ENCODE measurements around the gene CITED2.

The CITED2 gene

DNA sequence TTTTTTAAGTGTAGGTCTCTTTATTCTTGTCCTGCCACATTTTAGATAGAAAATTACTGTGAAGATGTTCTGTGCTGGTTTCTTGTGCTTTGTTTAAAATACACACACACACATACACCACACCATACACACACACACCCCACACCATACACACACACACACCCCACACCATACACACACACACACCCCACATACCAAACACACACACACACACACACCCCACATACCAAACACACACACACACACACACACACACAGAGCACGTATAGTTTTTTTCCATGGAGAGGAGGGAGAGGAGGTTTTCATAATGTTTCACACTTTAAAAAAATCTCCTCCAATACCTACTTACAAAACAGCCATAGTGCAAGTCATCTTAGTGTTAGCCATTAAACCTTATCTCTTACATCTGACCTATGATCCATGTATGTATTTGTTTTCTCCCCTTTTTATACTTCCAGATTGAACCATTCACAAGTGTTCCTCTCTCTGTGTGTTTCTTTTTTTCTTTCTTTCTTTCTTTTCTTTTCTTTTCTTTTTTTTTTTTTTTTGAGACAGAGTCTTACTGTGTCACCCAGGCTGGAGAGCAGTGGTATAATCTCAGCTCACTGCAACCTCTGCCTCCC is 19.7 kb upstream of the CITED2 start:
- H3K4me3 ChIP-seq (ENCODE audit: low read depth, low read length), result no peak overlapping the region
- TF ChIP-seq, protein P1, sequence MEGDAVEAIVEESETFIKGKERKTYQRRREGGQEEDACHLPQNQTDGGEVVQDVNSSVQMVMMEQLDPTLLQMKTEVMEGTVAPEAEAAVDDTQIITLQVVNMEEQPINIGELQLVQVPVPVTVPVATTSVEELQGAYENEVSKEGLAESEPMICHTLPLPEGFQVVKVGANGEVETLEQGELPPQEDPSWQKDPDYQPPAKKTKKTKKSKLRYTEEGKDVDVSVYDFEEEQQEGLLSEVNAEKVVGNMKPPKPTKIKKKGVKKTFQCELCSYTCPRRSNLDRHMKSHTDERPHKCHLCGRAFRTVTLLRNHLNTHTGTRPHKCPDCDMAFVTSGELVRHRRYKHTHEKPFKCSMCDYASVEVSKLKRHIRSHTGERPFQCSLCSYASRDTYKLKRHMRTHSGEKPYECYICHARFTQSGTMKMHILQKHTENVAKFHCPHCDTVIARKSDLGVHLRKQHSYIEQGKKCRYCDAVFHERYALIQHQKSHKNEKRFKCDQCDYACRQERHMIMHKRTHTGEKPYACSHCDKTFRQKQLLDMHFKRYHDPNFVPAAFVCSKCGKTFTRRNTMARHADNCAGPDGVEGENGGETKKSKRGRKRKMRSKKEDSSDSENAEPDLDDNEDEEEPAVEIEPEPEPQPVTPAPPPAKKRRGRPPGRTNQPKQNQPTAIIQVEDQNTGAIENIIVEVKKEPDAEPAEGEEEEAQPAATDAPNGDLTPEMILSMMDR (IDR thresholded peaks at IDR 0.05; ENCODE audit: low read depth, low read length), result no peak

DNA sequence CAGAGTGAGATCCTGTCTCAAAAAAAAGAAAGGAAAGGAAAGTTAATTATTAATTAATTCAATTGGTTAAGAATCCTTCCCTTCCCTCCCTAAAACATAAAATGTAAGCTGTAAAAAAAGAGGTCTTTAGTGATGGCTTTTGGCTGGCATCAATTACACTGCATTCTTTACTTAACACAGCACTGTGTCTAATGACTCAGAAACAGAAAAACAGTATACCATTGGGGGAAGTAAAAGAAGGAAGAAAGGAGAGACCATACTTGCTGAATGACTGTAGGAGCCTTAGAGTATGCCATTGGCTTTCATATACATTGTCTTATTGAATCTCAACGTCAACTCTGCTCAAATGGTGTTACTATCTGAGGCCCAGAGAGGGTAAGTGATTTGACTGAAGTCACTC is 18.3 kb upstream of the CITED2 start:
- no peak overlapping the region for H3K4me3 ChIP-seq (ENCODE audit: low read depth, low read length)
- TF ChIP-seq, protein P1 (IDR thresholded peaks at IDR 0.05; ENCODE audit: low read depth, low read length), result no peak

DNA sequence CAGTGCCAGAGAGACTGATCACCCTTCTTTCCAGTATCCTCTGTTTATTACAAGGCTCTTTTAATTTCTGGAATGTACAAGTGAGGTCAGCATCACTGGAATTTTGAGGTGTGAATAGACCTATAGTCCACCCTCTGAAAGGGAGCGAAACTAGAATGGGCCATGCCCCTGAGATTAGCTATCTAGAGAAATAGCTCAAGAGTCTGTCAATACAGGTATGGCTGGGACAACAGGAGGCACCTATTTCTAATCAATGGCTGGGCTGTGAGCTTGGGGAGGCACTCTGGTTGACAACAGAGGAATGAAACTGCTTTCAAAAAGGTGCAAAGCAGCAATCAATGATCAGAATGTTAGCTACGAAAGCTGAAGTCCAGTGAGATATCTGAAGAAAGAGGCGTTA is 17.3 kb upstream of the CITED2 start:
- H3K4me3 ChIP-seq (ENCODE audit: low read depth, low read length), result no peak overlapping the region
- TF ChIP-seq, protein P1 (IDR thresholded peaks at IDR 0.05; ENCODE audit: low read depth, low read length), result no peak

DNA sequence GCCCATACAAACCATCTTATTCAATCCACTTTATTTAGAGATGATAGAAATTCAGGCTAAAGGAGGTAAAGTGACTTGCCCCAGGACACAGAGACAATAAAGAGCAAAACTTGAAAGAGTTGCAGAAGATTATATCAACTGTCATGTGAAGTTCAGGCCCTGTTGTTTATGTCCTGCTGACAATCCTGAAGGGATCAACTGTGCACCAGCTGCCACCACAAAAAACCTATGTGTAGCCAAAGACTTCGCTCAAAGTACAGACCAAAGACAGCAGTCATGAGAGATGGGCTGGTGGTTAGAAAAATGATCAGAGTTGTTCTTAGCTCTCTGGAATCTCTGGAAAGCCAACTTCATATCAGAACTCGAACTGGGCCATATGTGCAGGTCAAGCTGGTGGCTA is 16.0 kb upstream of the CITED2 start:
- TF ChIP-seq, protein P1 (IDR thresholded peaks at IDR 0.05; ENCODE audit: low read depth, low read length), result no peak
- H3K4me3 ChIP-seq (ENCODE audit: low read depth, low read length), result no peak overlapping the region

DNA sequence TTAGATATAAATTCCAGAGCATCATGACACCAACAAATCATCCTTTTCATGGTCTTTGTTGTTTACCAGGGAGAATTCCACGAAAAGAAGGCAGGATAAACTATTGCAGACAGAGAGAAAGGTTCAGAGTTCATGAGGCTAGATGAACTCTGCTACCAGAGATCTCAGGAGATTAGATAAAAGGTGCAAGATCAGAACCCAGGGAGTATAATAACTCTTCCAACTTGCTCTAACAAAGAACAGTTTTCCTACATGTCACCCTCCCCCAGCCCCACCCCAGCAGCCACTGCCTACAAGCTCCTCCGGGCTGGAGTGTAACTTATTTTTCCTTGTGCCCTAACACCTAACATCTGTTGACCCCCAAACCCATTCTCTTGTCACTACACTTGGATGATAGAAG is 13.9 kb upstream of the CITED2 start:
- no peak overlapping the region for H3K4me3 ChIP-seq (ENCODE audit: low read depth, low read length)
- TF ChIP-seq, protein P1 (IDR thresholded peaks at IDR 0.05; ENCODE audit: low read depth, low read length), result no peak

DNA sequence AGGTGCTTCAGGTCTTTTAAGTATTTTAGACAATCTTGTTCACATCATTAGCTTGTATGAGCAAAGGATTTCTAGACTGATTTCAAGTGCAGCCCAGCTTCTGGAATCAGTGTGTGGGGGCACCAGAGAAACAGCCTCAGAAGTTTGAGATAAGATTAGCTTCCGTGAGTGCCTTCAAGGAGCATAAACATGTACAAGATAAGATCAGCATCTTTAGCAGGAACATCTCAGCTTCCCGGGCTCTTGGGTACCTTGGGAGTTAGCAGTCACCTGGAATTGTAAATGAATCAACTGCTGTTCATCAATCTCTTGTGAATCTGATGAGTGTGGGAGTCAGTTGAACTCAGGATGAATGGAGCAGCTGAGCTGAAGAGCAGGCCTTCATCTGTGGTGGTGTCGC is 12.0 kb upstream of the CITED2 start:
- no peak overlapping the region for H3K4me3 ChIP-seq (ENCODE audit: low read depth, low read length)

DNA sequence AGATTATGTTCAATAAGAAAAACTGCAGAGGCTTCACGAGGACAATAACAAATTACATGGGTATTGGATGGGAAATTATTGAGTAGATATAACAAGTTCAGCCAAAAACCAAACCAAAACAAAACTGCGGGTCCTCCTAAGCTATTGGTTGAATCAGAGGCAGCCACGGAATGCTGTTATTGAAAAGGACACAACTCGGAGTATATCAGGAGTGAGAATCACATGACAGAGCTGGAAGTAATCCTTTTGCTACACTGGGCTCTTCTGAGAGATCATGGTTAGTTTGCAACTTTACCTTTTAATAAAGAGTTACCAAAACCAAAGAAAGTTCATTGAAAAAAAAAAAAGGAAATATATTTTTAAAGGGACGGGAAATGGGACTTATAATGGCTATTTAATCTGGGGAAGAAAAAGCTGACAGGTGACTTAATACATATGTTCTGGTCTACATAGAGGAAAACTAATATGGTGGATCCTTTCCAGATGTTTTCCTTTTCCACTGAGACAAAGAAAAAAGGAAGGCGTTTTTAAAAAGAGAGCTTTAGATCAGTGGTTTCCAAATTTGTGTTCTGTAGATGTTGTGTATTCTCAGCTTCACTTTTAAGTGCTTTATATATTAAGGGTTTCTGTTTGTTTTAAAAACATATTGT is 6.9 kb upstream of the CITED2 start:
- no peak overlapping the region for H3K4me3 ChIP-seq (ENCODE audit: low read depth, low read length)
- TF ChIP-seq, protein P1 (IDR thresholded peaks at IDR 0.05; ENCODE audit: low read depth, low read length), result no peak

More for the DNA sequence above, 12.0 kb upstream of the CITED2 start:
- TF ChIP-seq, protein P1 (IDR thresholded peaks at IDR 0.05; ENCODE audit: low read depth, low read length), result no peak
